Natural killer cell (primary cell): Measurements from ENCODE around the gene WDR86. TPM values are rescaled to one million over a fixed set of nuclear protein-coding genes. Genes with fewer than 3 reads are reported as not detected.

Source experiments
- ATAC-seq, 3 donors: fragments of 150-1000 bp in 2 of 3; fragments of 200-7000 bp in 1 of 3; cut with Tn5 transposase; 1 replicate in 1 of 3; 2 replicates in 2 of 3; pipeline ENCODE4 v1.10.0; 2021; ENCODE audit warnings: mild to moderate bottlenecking in 2 of 3, moderate library complexity in 2 of 3
- DNase-seq, 2 donors: peaks; one replicate each; pipeline versions ENCODE4 v3.0.0 to v3.0.0-alpha.2; 2013 to 2021; ENCODE audit warnings: mixed read lengths in 1 of 2
- H3K27ac ChIP-seq: one replicate; pipeline ENCODE4 v1.5.1; 2013; ENCODE audit warnings: mild to moderate bottlenecking, low read length
- H3K27me3 ChIP-seq: one replicate; pipeline ENCODE4 v1.6.1; 2013; ENCODE audit warnings: low read length; ENCODE audit not compliant: control insufficient read depth, insufficient read depth
- H3K36me3 ChIP-seq: one replicate; pipeline ENCODE4 v1.6.1; 2013; ENCODE audit warnings: low read length; ENCODE audit not compliant: control insufficient read depth, insufficient read depth
- H3K4me1 ChIP-seq: one replicate; pipeline ENCODE4 v1.6.1; 2013; ENCODE audit warnings: low read length; ENCODE audit not compliant: control insufficient read depth, insufficient read depth
- H3K4me3 ChIP-seq: one replicate; pipeline ENCODE4 v1.5.1; 2013; ENCODE audit warnings: low read length
- H3K9me3 ChIP-seq: one replicate; pipeline ENCODE4 v1.6.1; 2013; ENCODE audit warnings: low read length; ENCODE audit not compliant: control insufficient read depth, insufficient read depth
- H3K27ac Mint-ChIP-seq, 2 donors: one replicate each; pipeline ENCODE4 v1.8.0; 2022; ENCODE audit warnings: mild to moderate bottlenecking in 2 of 2, mixed read lengths in 2 of 2, moderate library complexity in 1 of 2
- H3K27me3 Mint-ChIP-seq, 2 donors: one replicate each; pipeline ENCODE4 v1.8.0; 2022; ENCODE audit warnings: low read depth in 2 of 2, mixed read lengths in 2 of 2
- H3K36me3 Mint-ChIP-seq: one replicate; pipeline ENCODE4 v1.8.0; 2022; ENCODE audit warnings: mixed read lengths
- H3K4me1 Mint-ChIP-seq, 2 donors: one replicate each; pipeline ENCODE4 v1.8.0; 2022; ENCODE audit warnings: mixed read lengths in 2 of 2
- H3K4me3 Mint-ChIP-seq: one replicate; pipeline ENCODE4 v1.8.0; 2022; ENCODE audit warnings: mild to moderate bottlenecking, moderate library complexity, mixed read lengths
- H3K9me3 Mint-ChIP-seq, 2 donors: one replicate each; pipeline ENCODE4 v1.8.0; 2022; ENCODE audit warnings: mixed read lengths in 2 of 2
- CTCF ChIP-seq: fragments of 200-600 bp; IDR thresholded peaks from one replicate; pipeline ENCODE4 v1.8.0; 2022; ENCODE audit warnings: antibody characterized with exemption
- WGBS: methylation state at CpG from one replicate; pipeline ENCODE4 v1.1.7; 2013; ENCODE audit warnings: missing lambda C conversion rate; ENCODE audit not compliant: insufficient coverage; 5-methylcytosine and 5-hydroxymethylcytosine counted together
- intact Hi-C: fragments of 100-400 bp; cut with micrococcal nuclease; formaldehyde crosslinking; loops from one replicate; pipeline ENCODE4 v1.14.2; 2022
- total RNA-seq, 4 donors: library from RNA; stranded (reverse); fragments of 120-200 nt in 1 of 4; gene quantifications; one replicate each; pipeline versions ENCODE4 v1.2.3 to v1.2.4, GENCODE V29; 2013 to 2022

WDR86 gene
- total RNA-seq, 3 donors from 2014 or later (not counting 1 experiment from before 2014, with no cell fraction given), result 1.6 to 4.6 (median 2.1) TPM

DNA sequence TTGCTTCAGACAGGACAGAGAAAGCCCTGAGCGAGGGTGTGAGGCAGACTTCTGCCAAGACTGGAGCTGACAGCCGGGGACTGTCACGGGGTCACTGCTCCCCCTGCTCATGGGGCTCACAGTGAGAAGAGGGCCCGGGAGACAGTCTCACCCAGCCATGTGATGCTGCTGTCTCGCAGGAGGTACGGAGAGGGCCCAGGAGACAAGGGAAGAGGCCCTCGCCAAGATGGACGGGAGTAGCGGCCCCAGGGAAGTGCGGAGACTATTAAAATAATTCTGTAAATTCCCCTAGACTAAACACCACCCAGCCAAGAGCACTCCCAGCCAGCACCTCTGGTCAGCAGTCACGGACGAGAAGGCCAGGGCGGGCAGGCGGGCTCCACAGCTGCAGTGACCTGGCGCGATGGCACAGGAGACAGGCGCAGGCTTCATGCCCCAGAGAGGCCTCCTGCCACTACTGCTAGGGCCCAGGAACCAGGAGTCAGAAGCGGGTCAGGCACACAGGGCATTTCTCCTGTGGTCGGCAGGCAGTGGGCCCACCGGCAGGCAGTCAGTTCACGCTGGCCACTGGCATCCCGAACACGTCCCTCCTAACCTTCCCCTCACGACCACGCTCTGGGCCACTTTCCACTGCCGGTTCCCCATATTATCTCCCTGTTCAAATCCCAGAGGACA is 24.1 kb downstream of the WDR86 start:
- Mint-ChIP-seq H3K27me3 (peaks cover 22 to 23% of the 10 kb centered on the region in 2 donors), H3K4me1 (peaks cover 12% of the 10 kb centered on the region in 2 donors), H3K27ac (no peak overlapping the region), H3K4me3 (no peak overlapping the region), H3K9me3 (no peaks in the 10 kb centered on the region), H3K36me3 (no peaks in the 10 kb centered on the region)
- Histone ChIP-seq H3K27me3 (peaks cover 11% of the 10 kb centered on the region), H3K36me3 (no peaks in the 10 kb centered on the region), H3K4me1 (peaks cover 16% of the 10 kb centered on the region), H3K27ac (no peak overlapping the region), H3K4me3 (no peak overlapping the region), H3K9me3 (no peaks in the 10 kb centered on the region)
- intact Hi-C loops, result no loop called here
- DNase-seq, result no peak
- 94% methylated on average over 26 of the region's 26 CpGs for WGBS
- no peak for TF ChIP-seq CTCF
- no peak for ATAC-seq

- peaks cover 8 to 14% of the 10 kb centered on the region in 2 donors for H3K4me1 Mint-ChIP-seq
- no peak for ATAC-seq
- Histone ChIP-seq H3K9me3 (no peaks in the 10 kb centered on the region), H3K4me1 (peaks cover 23% of the 10 kb centered on the region), H3K4me3 (no peak overlapping the region), H3K36me3 (no peaks in the 10 kb centered on the region), H3K27me3 (peaks cover 11% of the 10 kb centered on the region), H3K27ac (no peak overlapping the region)
- no peak for TF ChIP-seq CTCF
- intact Hi-C loops, result no loop called here
- no peaks in the 10 kb centered on the region for H3K36me3 Mint-ChIP-seq
- H3K27ac Mint-ChIP-seq, result no peak overlapping the region
- WGBS, result 90% methylated on average over 25 of the region's 26 CpGs
- H3K4me3 Mint-ChIP-seq, result no peak overlapping the region
- no peaks in the 10 kb centered on the region for H3K9me3 Mint-ChIP-seq
- DNase-seq, result no peak
- H3K27me3 Mint-ChIP-seq, result peaks cover 22 to 23% of the 10 kb centered on the region in 2 donors
These were observed 24.8 kb downstream of the WDR86 start for GRCh38 chr7:151384776-151385625.

- DNase-seq (no peak), ATAC-seq (no peak)
- no peak overlapping the region for H3K27ac ChIP-seq
- intact Hi-C loops, result no loop called here
- Mint-ChIP-seq H3K4me3 (no peak overlapping the region), H3K4me1 (peaks cover 8 to 14% of the 10 kb centered on the region in 2 donors), H3K27me3 (peaks cover 18 to 22% of the 10 kb centered on the region in 2 donors), H3K27ac (no peak overlapping the region), H3K9me3 (no peaks in the 10 kb centered on the region), H3K36me3 (no peaks in the 10 kb centered on the region)
- 89% methylated on average over 6 of the region's 6 CpGs for WGBS
- no peaks in the 10 kb centered on the region for H3K36me3 ChIP-seq
- no peak overlapping the region for H3K4me3 ChIP-seq
- peaks cover 11% of the 10 kb centered on the region for H3K27me3 ChIP-seq
- no peak for TF ChIP-seq CTCF
- peaks cover 23% of the 10 kb centered on the region for H3K4me1 ChIP-seq
- H3K9me3 ChIP-seq, result no peaks in the 10 kb centered on the region
These were observed 25.5 kb downstream of the WDR86 start for GRCh38 chr7:151384352-151384697.
